Right cardiac atrium (tissue), 5 donors: Measurements from ENCODE around the gene MBD1. TPM values are rescaled to one million over a fixed set of nuclear protein-coding genes. Genes with fewer than 3 reads are reported as not detected.
"Not testable (repeated sequence)": the region's sequence is repeated elsewhere in the genome, so short reads cannot be mapped to it uniquely, and the experiment has no call there.

Experiments used
- ATAC-seq, 2 donors: fragments of 200-7000 bp; cut with Tn5 transposase; one replicate each; pipeline versions ENCODE4 v1.8.0 to v1.9.1; 2020; ENCODE audit warnings: moderate library complexity in 2 of 2, mild to moderate bottlenecking in 1 of 2
- DNase-seq, 3 donors: peaks; one replicate each; pipeline ENCODE4 v3.0.0-alpha.2; 2020
- H3K27ac ChIP-seq: one replicate; pipeline ENCODE4 v1.5.1; 2013; ENCODE audit warnings: mild to moderate bottlenecking, low read length, control low read depth, moderate library complexity
- H3K27me3 ChIP-seq: one replicate; pipeline ENCODE4 v1.6.1; 2013; ENCODE audit not compliant: control insufficient read depth, insufficient read depth
- H3K4me1 ChIP-seq: one replicate; pipeline ENCODE4 v1.6.1; 2013; ENCODE audit warnings: low read length; ENCODE audit not compliant: control insufficient read depth, insufficient read depth
- H3K4me3 ChIP-seq: one replicate; pipeline ENCODE4 v1.5.1; 2013; ENCODE audit warnings: low read length, control low read depth
- H3K9me3 ChIP-seq: one replicate; pipeline ENCODE4 v1.6.1; 2013; ENCODE audit warnings: low read length; ENCODE audit not compliant: control insufficient read depth
- WGBS: extraction: QIAGEN DNeasy Blood & Tissue Kit; methylation state at CpG from one replicate; pipeline ENCODE4 v1.1.7; 2013; 5-methylcytosine and 5-hydroxymethylcytosine counted together
- intact Hi-C, 4 donors: fragments of 100-400 bp; cut with DNase I; formaldehyde crosslinking; loops; one replicate each; pipeline versions ENCODE4 v1.11.0 to v1.14.0; 2022 to 2023
- polyA plus RNA-seq: library from polyadenylated mRNA; stranded (reverse); fragments of 200-250 nt; gene quantifications from one replicate; pipeline ENCODE4 v1.2.3, GENCODE V29; 2013
- total RNA-seq, 4 donors: library from RNA; stranded (reverse); fragmentation: NEBNext Ultra II Directional; extraction: Animal tissue kit (Norgen Biotek cat#: 25700); gene quantifications; one replicate each; pipeline ENCODE4 v1.2.1, GENCODE V29; 2021
- donor health status: healthy with polysubstance abuse.
- donor health status: DM: no; HTN: yes; CAD: no.
- donor health status: DM: no; HTN: no; CAD: no.
- donor health status: DM: no; HTN: yes; CAD: no; lungs with severe emphysema.
- donor health status: DM: yes; HTN: yes; CAD: no.

The MBD1 gene
- total and polyA plus RNA-seq, 5 donors, result 30.3 to 59.7 (median 55.7) TPM

GRCh38 chr18:50308851-50309250, 27.5 kb upstream of the MBD1 start:
- H3K4me1 ChIP-seq, H3K27ac ChIP-seq, H3K9me3 ChIP-seq, H3K27me3 ChIP-seq, ATAC-seq, DNase-seq, intact Hi-C loops, H3K4me3 ChIP-seq: not testable (repeated sequence)
- 73% methylated on average over 5 of the region's 5 CpGs for WGBS

- intact Hi-C loops, result no loop called here
- Histone ChIP-seq H3K4me1 (no peaks in the 10 kb centered on the region), H3K4me3 (peak overlapping the region; percentile 52), H3K9me3 (no peaks in the 10 kb centered on the region), H3K27ac (no peak overlapping the region), H3K27me3 (no peaks in the 10 kb centered on the region)
- DNase-seq (peak; percentile 94 to 98 (median 94)), ATAC-seq (peak; percentile 98 to 99)
- WGBS, result 7% methylated on average over 26 of the region's 26 CpGs
Measured at GRCh38 chr18:50307738-50308470, 26.6 kb upstream of the MBD1 start.

GRCh38 chr18:50307400-50307737, 26.0 kb upstream of the MBD1 start:
- intact Hi-C loops, result no loop called here

GRCh38 chr18:50306944-50307343, 25.6 kb upstream of the MBD1 start:
- H3K4me3 ChIP-seq, result peak overlapping the region; percentile 52
- WGBS, result 39% methylated on average over 8 of the region's 8 CpGs
- no peaks in the 10 kb centered on the region for H3K27me3 ChIP-seq
- H3K27ac ChIP-seq, result no peak overlapping the region
- DNase-seq (peak in 2 of 3 donors; percentile 40 to 52), ATAC-seq (peak; percentile 17 to 20)
- H3K4me1 ChIP-seq, result no peaks in the 10 kb centered on the region
- intact Hi-C loops, result no loop called here
- no peaks in the 10 kb centered on the region for H3K9me3 ChIP-seq

More at GRCh38 chr18:50307400-50307737, 26.0 kb upstream of the MBD1 start:
- ATAC-seq (no peak), DNase-seq (no peak)
- no peak overlapping the region for H3K27ac ChIP-seq
- H3K9me3 ChIP-seq, result no peaks in the 10 kb centered on the region
- 4% methylated on average over 8 of the region's 8 CpGs for WGBS
- H3K27me3 ChIP-seq, result no peaks in the 10 kb centered on the region
- peak overlapping the region; percentile 52 for H3K4me3 ChIP-seq
- H3K4me1 ChIP-seq, result no peaks in the 10 kb centered on the region

GRCh38 chr18:50301074-50301473, 19.8 kb upstream of the MBD1 start:
- DNase-seq, result no peak
- no peaks in the 10 kb centered on the region for H3K4me1 ChIP-seq
- intact Hi-C loops, result no loop called here
- no peaks in the 10 kb centered on the region for H3K27me3 ChIP-seq
- 62% methylated on average over 5 of the region's 5 CpGs for WGBS
- ATAC-seq, result no peak
- H3K27ac ChIP-seq, result no peak overlapping the region
- H3K9me3 ChIP-seq, result no peaks in the 10 kb centered on the region
- no peak overlapping the region for H3K4me3 ChIP-seq

GRCh38 chr18:50299626-50300388, 18.5 kb upstream of the MBD1 start:
- intact Hi-C loops, result no loop called here
- Histone ChIP-seq H3K4me1 (no peaks in the 10 kb centered on the region), H3K4me3 (no peak overlapping the region), H3K27ac (no peak overlapping the region), H3K9me3 (no peaks in the 10 kb centered on the region), H3K27me3 (no peaks in the 10 kb centered on the region)
- DNase-seq, result no peak
- no peak for ATAC-seq
- WGBS, result 76% methylated on average over 7 of the region's 7 CpGs

GRCh38 chr18:50298443-50299284, 17.3 kb upstream of the MBD1 start:
- Histone ChIP-seq H3K27me3 (no peaks in the 10 kb centered on the region), H3K9me3 (no peaks in the 10 kb centered on the region), H3K4me3 (peak overlapping the region; percentile 39), H3K27ac (no peak overlapping the region), H3K4me1 (no peaks in the 10 kb centered on the region)
- WGBS, result 23% methylated on average over 48 of the region's 49 CpGs
- intact Hi-C loops, result no loop called here
- DNase-seq, result peak in 2 of 3 donors; percentile 47 to 61
- ATAC-seq, result peak; percentile 18 to 33

- H3K4me1 ChIP-seq, result no peaks in the 10 kb centered on the region
- DNase-seq (peak; percentile 83 to 92 (median 89)), ATAC-seq (peak; percentile 93 to 98)
- 10% methylated on average over 28 of the region's 28 CpGs for WGBS
- intact Hi-C loops, result no loop called here
- no peaks in the 10 kb centered on the region for H3K9me3 ChIP-seq
- H3K27me3 ChIP-seq, result no peaks in the 10 kb centered on the region
- H3K27ac ChIP-seq, result no peak overlapping the region
- H3K4me3 ChIP-seq, result peak overlapping the region; percentile 39
Measured at GRCh38 chr18:50297621-50298442, 16.5 kb upstream of the MBD1 start.

- 94% methylated on average over 1 of the region's 1 CpG for WGBS
Measured at GRCh38 chr18:50293039-50293438, 11.7 kb upstream of the MBD1 start.

GRCh38 chr18:50289108-50289443, 7.8 kb upstream of the MBD1 start:
- peak in 1 of 3 donors; percentile 42 for DNase-seq
- intact Hi-C loops, result no loop called here
- WGBS, result 85% methylated on average over 4 of the region's 4 CpGs
- H3K27me3 ChIP-seq, result no peaks in the 10 kb centered on the region
- ATAC-seq, result no peak
- no peak overlapping the region for H3K27ac ChIP-seq
- no peaks in the 10 kb centered on the region for H3K4me1 ChIP-seq
- H3K9me3 ChIP-seq, result no peaks in the 10 kb centered on the region
- no peak overlapping the region for H3K4me3 ChIP-seq

More at GRCh38 chr18:50293039-50293438, 11.7 kb upstream of the MBD1 start:
- no peak overlapping the region for H3K27ac ChIP-seq
- ATAC-seq, result no peak
- no peak for DNase-seq
- intact Hi-C loops, result no loop called here
- no peaks in the 10 kb centered on the region for H3K4me1 ChIP-seq
- H3K9me3 ChIP-seq, result no peaks in the 10 kb centered on the region
- no peaks in the 10 kb centered on the region for H3K27me3 ChIP-seq
- H3K4me3 ChIP-seq, result no peak overlapping the region
